HG02885 (cell line): ENCODE results near the gene PPEF1.

ENCODE experiments used
- ATAC-seq: cut with Tn5 transposase; IDR thresholded peaks from one replicate; pipeline ENCODE4 v1.9.1; 2021; ENCODE audit warnings: mild to moderate bottlenecking; ENCODE audit not compliant: unreplicated experiment, poor library complexity

Gene PPEF1

GRCh38 chrX:18873836-18874235, 166.4 kb downstream of the PPEF1 start:
- no peak for ATAC-seq

GRCh38 chrX:18874560-18875255, 167.3 kb downstream of the PPEF1 start:
- ATAC-seq, result no peak

GRCh38 chrX:18875256-18875878, 167.9 kb downstream of the PPEF1 start:
- ATAC-seq, result no peak

GRCh38 chrX:18877469-18877868, 170.0 kb downstream of the PPEF1 start:
- no peak for ATAC-seq
